SKM-1 treated with dmso at 0.1 percent for 144 hours (cell line): ENCODE measurements around the gene FBXO15.
A peak's percentile ranks its signal among the peaks of the same experiment; 100 is the strongest.

Source experiments
- DNase-seq: peaks from one replicate; lab custom pipeline; 2025; ENCODE audit not compliant: unreplicated experiment; lab: John Stamatoyannopoulos, UW

Gene FBXO15

GRCh38 chr18:74147779-74148542 is at the start of gene FBXO15, which contains the start of gene TIMM21:
Gene FBXO15, minus strand, starts transcription at chr18:74147834. Its CDS starts 49 bp downstream, at chr18:74147785.
Gene TIMM21, plus strand, starts transcription at chr18:74148523. Its CDS starts 286 bp downstream, at chr18:74148809.
- DNase-seq, result peak; percentile 95

- peak; percentile 64 for DNase-seq
Observed at GRCh38 chr18:74196220-74197119, 48.8 kb upstream of the FBXO15 start.

- DNase-seq, result no peak
Observed at GRCh38 chr18:74194691-74195090, 47.1 kb upstream of the FBXO15 start.

GRCh38 chr18:74191577-74191976 is 43.9 kb upstream of the FBXO15 start:
- DNase-seq, result no peak

- DNase-seq, result no peak
Observed at GRCh38 chr18:74190086-74190485, 42.5 kb upstream of the FBXO15 start.

GRCh38 chr18:74186661-74187060 is 39.0 kb upstream of the FBXO15 start:
- no peak for DNase-seq

GRCh38 chr18:74185860-74186259 is 38.2 kb upstream of the FBXO15 start:
- DNase-seq, result no peak

- no peak for DNase-seq
Observed at GRCh38 chr18:74184875-74185274, 37.2 kb upstream of the FBXO15 start.

- no peak for DNase-seq
Observed at GRCh38 chr18:74183130-74183529, 35.5 kb upstream of the FBXO15 start.

GRCh38 chr18:74182335-74182734 is 34.7 kb upstream of the FBXO15 start:
- no peak for DNase-seq

- no peak for DNase-seq
Observed at GRCh38 chr18:74179623-74180199, 32.1 kb upstream of the FBXO15 start.

- DNase-seq, result no peak
Observed at GRCh38 chr18:74178884-74179283, 31.2 kb upstream of the FBXO15 start.

- no peak for DNase-seq
Observed at GRCh38 chr18:74175658-74176057, 28.0 kb upstream of the FBXO15 start.

GRCh38 chr18:74173434-74173750 is 25.8 kb upstream of the FBXO15 start:
- no peak for DNase-seq

GRCh38 chr18:74172697-74173433 is 25.2 kb upstream of the FBXO15 start:
- no peak for DNase-seq

- DNase-seq, result no peak
Observed at GRCh38 chr18:74171910-74172606, 24.4 kb upstream of the FBXO15 start.

- no peak for DNase-seq
Observed at GRCh38 chr18:74166386-74166785, 18.8 kb upstream of the FBXO15 start.

GRCh38 chr18:74163019-74163660 is 15.5 kb upstream of the FBXO15 start:
- no peak for DNase-seq

- no peak for DNase-seq
Observed at GRCh38 chr18:74155276-74155675, 7.6 kb upstream of the FBXO15 start.

- no peak for DNase-seq
Observed at GRCh38 chr18:74154716-74155115, 7.1 kb upstream of the FBXO15 start.
